Measurements from ENCODE around the gene CACNA1A. TPM values are rescaled to one million over a fixed set of nuclear protein-coding genes. Genes with fewer than 3 reads are reported as not detected.
"Not testable (repeated sequence)": the region's sequence is repeated elsewhere in the genome, so short reads cannot be mapped to it uniquely, and the experiment has no call there.

CACNA1A gene
- total RNA-seq, 2 donors from 2014 or later = 0.34 to 0.37 TPM

GRCh38 chr19:13436352-13436751, 69.9 kb downstream of the CACNA1A start:
- no peaks in the 10 kb centered on the region for H3K27me3 Mint-ChIP-seq (ENCODE audit: low read depth)
- peaks cover 0 to 4% of the 10 kb centered on the region in 2 donors for H3K9me3 Mint-ChIP-seq
- H3K4me3 Mint-ChIP-seq = no peak overlapping the region
- H3K4me1 Mint-ChIP-seq (ENCODE audit: low read depth) = no peaks in the 10 kb centered on the region
- no peaks in the 10 kb centered on the region for H3K36me3 Mint-ChIP-seq (ENCODE audit: insufficient read depth in 2 of 2)
- no peak for ATAC-seq (replicated peaks in 1 of 2)
- no peak for DNase-seq
- no peak overlapping the region for H3K27ac Mint-ChIP-seq

- DNase-seq (peak; percentile 59 to 60), ATAC-seq (replicated peaks in 1 of 2) (peak in 1 of 2 donors; percentile 54)
- Mint-ChIP-seq H3K27me3 (ENCODE audit: low read depth) (peaks cover 13% of the 10 kb centered on the region), H3K36me3 (ENCODE audit: insufficient read depth in 2 of 2) (no peaks in the 10 kb centered on the region), H3K4me3 (no peak overlapping the region), H3K4me1 (ENCODE audit: low read depth) (no peaks in the 10 kb centered on the region), H3K27ac (no peak overlapping the region), H3K9me3 (peaks cover 0 to 3% of the 10 kb centered on the region in 2 donors)
These were observed 75.3 kb downstream of the CACNA1A start for GRCh38 chr19:13430790-13431582.

- no peak overlapping the region for H3K4me3 Mint-ChIP-seq
- H3K27ac Mint-ChIP-seq = no peak overlapping the region
- peaks cover 0 to 1% of the 10 kb centered on the region in 2 donors for H3K36me3 Mint-ChIP-seq (ENCODE audit: insufficient read depth in 2 of 2)
- ATAC-seq (replicated peaks in 1 of 2) (no peak), DNase-seq (no peak)
- peaks cover 13% of the 10 kb centered on the region for H3K27me3 Mint-ChIP-seq (ENCODE audit: low read depth)
- H3K9me3 Mint-ChIP-seq = peaks cover 0 to 5% of the 10 kb centered on the region in 2 donors
- H3K4me1 Mint-ChIP-seq (ENCODE audit: low read depth) = no peaks in the 10 kb centered on the region
These were observed 76.7 kb downstream of the CACNA1A start for GRCh38 chr19:13429563-13429962.

- ATAC-seq (replicated peaks in 1 of 2) (no peak), DNase-seq (peak; percentile 2 to 12)
- Mint-ChIP-seq H3K27ac (no peak overlapping the region), H3K36me3 (ENCODE audit: insufficient read depth in 2 of 2) (peaks cover 1 to 2% of the 10 kb centered on the region in 2 donors), H3K4me3 (no peak overlapping the region), H3K9me3 (peaks cover 4 to 8% of the 10 kb centered on the region in 2 donors), H3K4me1 (ENCODE audit: low read depth) (no peaks in the 10 kb centered on the region), H3K27me3 (ENCODE audit: low read depth) (peaks cover 13% of the 10 kb centered on the region)
These were observed 77.9 kb downstream of the CACNA1A start for GRCh38 chr19:13428352-13428751.

- Mint-ChIP-seq H3K36me3 (ENCODE audit: insufficient read depth in 2 of 2) (peaks cover 1 to 2% of the 10 kb centered on the region in 2 donors), H3K27me3 (ENCODE audit: low read depth) (peaks cover 13% of the 10 kb centered on the region), H3K9me3 (peaks cover 9 to 13% of the 10 kb centered on the region in 2 donors), H3K27ac (no peak overlapping the region), H3K4me3 (no peak overlapping the region), H3K4me1 (ENCODE audit: low read depth) (no peaks in the 10 kb centered on the region)
- DNase-seq = no peak
- no peak for ATAC-seq (replicated peaks in 1 of 2)
These were observed 78.8 kb downstream of the CACNA1A start for GRCh38 chr19:13427273-13428051.

- H3K4me3 Mint-ChIP-seq; H3K27ac Mint-ChIP-seq; ATAC-seq (replicated peaks in 1 of 2); DNase-seq; H3K4me1 Mint-ChIP-seq (ENCODE audit: low read depth); H3K36me3 Mint-ChIP-seq (ENCODE audit: insufficient read depth in 2 of 2): not testable (repeated sequence)
- H3K27me3 Mint-ChIP-seq (ENCODE audit: low read depth) = peaks cover 13% of the 10 kb centered on the region
- peaks cover 11 to 16% of the 10 kb centered on the region in 2 donors for H3K9me3 Mint-ChIP-seq
These were observed 80.4 kb downstream of the CACNA1A start for GRCh38 chr19:13425875-13426274.

GRCh38 chr19:13425151-13425550, 81.1 kb downstream of the CACNA1A start:
- H3K27ac Mint-ChIP-seq = no peak overlapping the region
- H3K27me3 Mint-ChIP-seq (ENCODE audit: low read depth) = peaks cover 13% of the 10 kb centered on the region
- no peak for ATAC-seq (replicated peaks in 1 of 2)
- DNase-seq = no peak
- no peak overlapping the region for H3K4me3 Mint-ChIP-seq
- peaks cover 11 to 18% of the 10 kb centered on the region in 2 donors for H3K9me3 Mint-ChIP-seq
- no peaks in the 10 kb centered on the region for H3K4me1 Mint-ChIP-seq (ENCODE audit: low read depth)
- H3K36me3 Mint-ChIP-seq (ENCODE audit: insufficient read depth in 2 of 2) = peaks cover 4% of the 10 kb centered on the region in 2 donors

- Mint-ChIP-seq H3K36me3 (ENCODE audit: insufficient read depth in 2 of 2) (peaks cover 4% of the 10 kb centered on the region in 2 donors), H3K27me3 (ENCODE audit: low read depth) (no peaks in the 10 kb centered on the region), H3K9me3 (peaks cover 11 to 12% of the 10 kb centered on the region in 2 donors), H3K4me1 (ENCODE audit: low read depth) (no peaks in the 10 kb centered on the region), H3K27ac (no peak overlapping the region), H3K4me3 (no peak overlapping the region)
- DNase-seq (no peak), ATAC-seq (replicated peaks in 1 of 2) (no peak)
These were observed 85.5 kb downstream of the CACNA1A start for GRCh38 chr19:13420780-13421179.

GRCh38 chr19:13417054-13417453, 89.2 kb downstream of the CACNA1A start:
- Mint-ChIP-seq H3K36me3 (ENCODE audit: insufficient read depth in 2 of 2) (peaks cover under 1 to 2% of the 10 kb centered on the region in 2 donors), H3K27me3 (ENCODE audit: low read depth) (no peaks in the 10 kb centered on the region), H3K4me1 (ENCODE audit: low read depth) (no peaks in the 10 kb centered on the region), H3K4me3 (no peak overlapping the region), H3K9me3 (peaks cover 2 to 5% of the 10 kb centered on the region in 2 donors), H3K27ac (no peak overlapping the region)
- ATAC-seq (replicated peaks in 1 of 2) (no peak), DNase-seq (no peak)

GRCh38 chr19:13411899-13412298, 94.4 kb downstream of the CACNA1A start:
- H3K27ac Mint-ChIP-seq = no peak overlapping the region
- peaks cover 3 to 4% of the 10 kb centered on the region in 2 donors for H3K9me3 Mint-ChIP-seq
- H3K4me1 Mint-ChIP-seq (ENCODE audit: low read depth) = no peaks in the 10 kb centered on the region
- ATAC-seq (replicated peaks in 1 of 2) (no peak), DNase-seq (no peak)
- H3K36me3 Mint-ChIP-seq (ENCODE audit: insufficient read depth in 2 of 2) = no peaks in the 10 kb centered on the region
- H3K27me3 Mint-ChIP-seq (ENCODE audit: low read depth) = peaks cover 10% of the 10 kb centered on the region
- no peak overlapping the region for H3K4me3 Mint-ChIP-seq

- DNase-seq (no peak), ATAC-seq (replicated peaks in 1 of 2) (no peak)
- H3K4me3 Mint-ChIP-seq = no peak overlapping the region
- H3K9me3 Mint-ChIP-seq = peaks cover 3 to 4% of the 10 kb centered on the region in 2 donors
- no peaks in the 10 kb centered on the region for H3K4me1 Mint-ChIP-seq (ENCODE audit: low read depth)
- H3K36me3 Mint-ChIP-seq (ENCODE audit: insufficient read depth in 2 of 2) = no peaks in the 10 kb centered on the region
- H3K27ac Mint-ChIP-seq = no peak overlapping the region
- H3K27me3 Mint-ChIP-seq (ENCODE audit: low read depth) = peaks cover 10% of the 10 kb centered on the region
These were observed 95.3 kb downstream of the CACNA1A start for GRCh38 chr19:13410946-13411345.

- Mint-ChIP-seq H3K36me3 (ENCODE audit: insufficient read depth in 2 of 2) (no peaks in the 10 kb centered on the region), H3K9me3 (peaks cover 3 to 4% of the 10 kb centered on the region in 2 donors), H3K4me3 (no peak overlapping the region), H3K27me3 (ENCODE audit: low read depth) (peaks cover 10% of the 10 kb centered on the region), H3K4me1 (ENCODE audit: low read depth) (no peaks in the 10 kb centered on the region), H3K27ac (no peak overlapping the region)
- no peak for ATAC-seq (replicated peaks in 1 of 2)
- DNase-seq = no peak
These were observed 97.3 kb downstream of the CACNA1A start for GRCh38 chr19:13408889-13409518.

- H3K4me1 Mint-ChIP-seq (ENCODE audit: low read depth) = no peaks in the 10 kb centered on the region
These were observed 102.0 kb downstream of the CACNA1A start for GRCh38 chr19:13404236-13404635.

More at GRCh38 chr19:13404236-13404635, 102.0 kb downstream of the CACNA1A start:
- Mint-ChIP-seq H3K36me3 (ENCODE audit: insufficient read depth in 2 of 2) (peaks cover 0 to 4% of the 10 kb centered on the region in 2 donors), H3K9me3 (peaks cover 5 to 6% of the 10 kb centered on the region in 2 donors), H3K27ac (no peak overlapping the region), H3K27me3 (ENCODE audit: low read depth) (no peaks in the 10 kb centered on the region), H3K4me3 (no peak overlapping the region)
- ATAC-seq (replicated peaks in 1 of 2) (no peak), DNase-seq (no peak)
